SIG-M5 treated with dmso at 0.1 percent for 504 hours (cell line): ENCODE results near the gene LRIG1.

Source experiments
- DNase-seq: peaks from one replicate; lab custom pipeline; 2025; ENCODE audit not compliant: unreplicated experiment; lab: John Stamatoyannopoulos, UW

Gene LRIG1

DNA sequence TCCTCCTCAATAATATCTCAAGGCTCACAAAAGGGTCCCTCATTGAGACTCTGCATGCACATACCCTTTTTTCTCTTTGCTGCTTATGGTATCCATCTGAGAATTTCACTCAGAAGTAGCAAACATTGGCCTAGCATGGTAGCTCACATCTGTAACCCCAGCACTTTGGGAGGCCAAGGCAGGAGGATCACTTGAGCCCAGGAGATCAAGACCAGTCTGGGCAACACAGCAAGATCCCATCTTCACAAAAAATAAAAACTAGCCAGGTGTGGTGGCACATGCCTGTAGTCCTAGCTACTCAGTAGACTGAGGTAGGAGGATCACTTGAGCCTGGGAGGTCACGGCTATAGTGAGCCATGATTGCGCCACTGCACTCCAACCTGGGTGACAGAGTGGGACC, 11.7 kb downstream of the LRIG1 start:
- DNase-seq: no peak

DNA sequence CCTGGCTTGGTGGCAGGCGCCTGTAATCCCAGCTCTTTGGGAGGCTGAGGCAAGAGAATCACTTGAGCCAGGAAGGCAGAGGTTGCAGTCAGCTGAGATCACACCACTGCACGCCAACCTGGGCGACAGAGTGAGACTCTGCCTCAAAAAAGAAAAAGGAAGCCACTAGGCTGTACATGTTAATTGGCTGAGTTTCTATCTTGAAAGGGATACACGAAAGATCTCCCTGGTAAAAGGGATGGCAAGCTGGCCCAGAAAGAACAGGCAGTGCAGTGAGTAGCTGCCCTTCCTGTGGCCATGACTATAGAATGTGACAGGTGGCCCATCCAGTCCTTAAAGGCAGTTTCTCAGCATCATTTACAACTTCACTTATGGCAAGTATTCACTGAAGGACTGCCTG, 12.3 kb downstream of the LRIG1 start:
- no peak for DNase-seq

GRCh38 chr3:66487465-66487864, 13.4 kb downstream of the LRIG1 start:
- no peak for DNase-seq

GRCh38 chr3:66486646-66487045, 14.2 kb downstream of the LRIG1 start:
- DNase-seq: no peak

DNA sequence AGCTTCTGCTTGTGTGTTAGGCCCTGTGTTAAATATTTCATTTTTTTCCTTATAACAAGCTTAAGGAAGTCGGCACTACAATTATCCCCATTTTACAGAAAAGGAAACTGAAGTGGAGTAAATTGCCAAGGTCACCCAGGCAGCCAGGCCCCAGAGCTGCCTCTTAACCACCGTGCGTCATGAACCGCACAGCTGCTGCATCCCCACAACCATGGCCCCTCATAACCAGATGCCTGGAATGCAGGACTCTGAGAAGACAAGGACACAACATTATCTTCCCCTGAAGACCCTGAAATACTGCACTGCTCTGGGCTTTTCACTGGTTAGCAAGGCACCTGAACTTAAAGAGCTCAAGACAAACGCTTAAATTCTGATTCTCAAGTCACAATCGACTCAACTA, 14.6 kb downstream of the LRIG1 start:
- DNase-seq: no peak

DNA sequence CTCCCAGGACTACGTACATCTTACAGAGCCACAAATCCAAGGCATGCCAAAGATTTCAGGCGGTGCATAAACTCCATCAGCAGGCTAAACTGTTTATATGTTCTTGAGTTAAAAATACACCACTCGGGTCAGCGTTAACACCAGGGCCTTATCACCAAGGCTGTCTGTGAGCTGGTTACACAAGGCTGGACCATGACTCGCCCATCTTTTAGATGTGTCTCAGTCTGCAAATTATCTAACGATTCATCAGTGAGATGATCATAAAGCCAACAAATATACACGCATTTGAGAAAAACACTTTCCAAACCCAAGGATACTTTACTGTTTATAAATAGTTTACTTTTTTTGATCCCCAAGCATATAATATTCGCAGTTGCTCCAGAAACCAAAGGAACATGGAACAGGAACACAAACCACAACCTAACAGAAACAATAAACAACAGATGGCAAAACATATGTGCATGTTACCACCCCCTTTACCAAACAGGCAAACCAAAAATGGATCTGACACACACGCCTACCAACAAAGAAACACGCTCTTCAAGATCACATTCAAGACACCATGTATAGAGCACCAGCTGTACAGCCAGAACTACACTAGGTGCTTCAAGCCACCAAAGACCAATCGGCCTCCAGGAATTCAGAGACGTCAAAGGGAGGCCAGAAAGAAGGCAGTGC, 15.4 kb downstream of the LRIG1 start:
- DNase-seq: no peak

DNA sequence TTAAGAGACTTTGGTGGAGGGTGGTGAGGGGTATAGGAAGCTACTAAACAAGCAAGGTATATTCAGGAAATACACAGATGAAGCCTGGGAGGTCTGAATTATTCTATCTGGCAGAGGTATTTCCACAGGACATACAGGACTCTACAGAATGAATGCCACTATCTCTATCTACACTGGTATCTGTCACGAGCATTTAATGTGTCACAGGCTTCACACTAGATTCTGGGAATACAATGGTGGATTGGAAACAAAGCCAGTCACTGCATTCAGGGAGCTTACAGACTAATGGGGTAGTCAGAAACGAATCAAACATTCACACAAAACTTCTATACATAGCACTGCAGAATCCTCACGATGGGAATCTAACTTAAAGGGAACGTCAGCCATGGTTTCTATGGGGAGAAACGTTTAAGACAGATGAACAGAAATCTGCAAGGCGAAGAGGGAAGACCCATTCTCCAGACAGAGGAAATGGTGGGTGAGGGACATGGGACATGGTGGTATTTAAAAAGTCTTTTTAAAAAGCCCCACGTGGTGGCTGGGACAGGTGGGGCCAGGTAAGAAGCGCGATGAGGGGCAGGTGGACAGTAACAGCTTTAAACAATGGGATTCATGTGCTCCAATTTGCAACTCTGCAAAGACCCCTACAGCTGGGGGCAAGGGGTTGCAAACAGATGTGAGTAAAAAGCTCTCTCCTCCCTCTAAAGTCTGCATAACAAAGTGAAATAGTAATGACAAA, 16.5 kb downstream of the LRIG1 start:
- no peak for DNase-seq

- no peak for DNase-seq
Measured at GRCh38 chr3:66483409-66483906, 17.4 kb downstream of the LRIG1 start.

- DNase-seq: no peak
Measured at GRCh38 chr3:66483006-66483405, 17.8 kb downstream of the LRIG1 start.

GRCh38 chr3:66482018-66482404, 18.8 kb downstream of the LRIG1 start:
- DNase-seq: no peak

- no peak for DNase-seq
Measured at GRCh38 chr3:66481071-66482017, 19.5 kb downstream of the LRIG1 start.

DNA sequence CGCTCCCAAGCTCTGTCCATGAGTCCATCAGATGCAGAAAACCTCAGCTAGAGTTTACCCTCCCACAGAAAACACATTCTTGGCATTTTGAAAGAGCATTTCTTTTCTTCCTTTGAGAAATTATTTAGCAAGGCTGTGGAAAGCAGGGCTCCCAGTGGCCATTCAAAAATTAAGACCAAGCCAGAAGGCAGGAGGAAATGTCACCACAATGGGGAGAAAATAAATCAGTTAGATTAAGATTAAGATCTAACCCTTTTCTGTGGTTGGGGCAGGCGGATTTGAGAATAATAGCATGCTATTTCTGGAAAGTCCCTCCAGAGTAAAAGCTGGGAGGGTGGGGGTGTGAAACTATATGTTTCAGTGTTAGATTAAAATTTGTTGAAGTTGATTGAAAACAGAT, 20.2 kb downstream of the LRIG1 start:
- no peak for DNase-seq

- DNase-seq: no peak
Measured at GRCh38 chr3:66479532-66479947, 21.3 kb downstream of the LRIG1 start.

- no peak for DNase-seq
Measured at GRCh38 chr3:66478960-66479359, 21.9 kb downstream of the LRIG1 start.

DNA sequence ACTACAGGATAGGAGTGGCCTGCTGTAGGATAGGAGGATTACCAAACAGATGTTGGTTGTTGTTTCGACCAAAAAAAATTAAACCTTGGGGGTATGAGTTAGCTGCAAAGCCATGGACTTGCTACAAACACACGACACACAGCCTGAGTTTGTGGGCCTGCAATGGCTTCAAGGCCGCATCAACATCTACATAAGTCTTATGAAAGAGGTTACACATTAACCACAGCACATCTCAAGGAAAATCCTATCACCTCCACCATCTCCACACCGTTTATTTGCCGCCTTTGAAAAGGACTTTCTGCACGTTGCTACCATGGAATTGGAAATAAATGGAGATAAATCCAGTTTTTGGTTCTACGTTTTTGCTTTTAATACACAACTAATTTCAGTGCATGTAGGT, 23.0 kb downstream of the LRIG1 start:
- DNase-seq: no peak

DNA sequence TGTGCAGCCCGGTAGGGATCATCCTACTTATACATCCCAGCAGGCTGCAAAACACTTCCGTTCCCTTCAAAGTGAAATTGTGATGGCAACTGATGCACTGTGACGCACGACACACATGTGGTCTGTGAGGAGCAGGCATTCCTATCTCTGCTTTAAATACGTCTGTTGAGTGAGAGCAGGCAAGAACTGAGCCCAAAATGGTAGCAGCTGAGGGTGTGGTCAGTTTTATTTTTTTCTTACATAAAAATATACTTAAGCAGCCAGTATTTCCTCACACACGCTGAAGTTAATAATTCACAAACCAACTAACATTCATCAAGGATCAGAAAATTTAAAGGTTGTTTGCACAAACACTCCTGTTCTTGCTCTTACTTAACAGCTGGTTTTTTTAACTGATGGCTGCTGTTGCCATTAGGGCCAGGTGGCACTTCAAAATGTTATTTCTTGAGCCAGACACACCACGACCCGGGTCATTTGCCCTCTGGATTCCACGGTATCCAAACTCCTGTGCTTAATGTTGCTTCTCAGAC, 23.9 kb downstream of the LRIG1 start:
- no peak for DNase-seq

DNA sequence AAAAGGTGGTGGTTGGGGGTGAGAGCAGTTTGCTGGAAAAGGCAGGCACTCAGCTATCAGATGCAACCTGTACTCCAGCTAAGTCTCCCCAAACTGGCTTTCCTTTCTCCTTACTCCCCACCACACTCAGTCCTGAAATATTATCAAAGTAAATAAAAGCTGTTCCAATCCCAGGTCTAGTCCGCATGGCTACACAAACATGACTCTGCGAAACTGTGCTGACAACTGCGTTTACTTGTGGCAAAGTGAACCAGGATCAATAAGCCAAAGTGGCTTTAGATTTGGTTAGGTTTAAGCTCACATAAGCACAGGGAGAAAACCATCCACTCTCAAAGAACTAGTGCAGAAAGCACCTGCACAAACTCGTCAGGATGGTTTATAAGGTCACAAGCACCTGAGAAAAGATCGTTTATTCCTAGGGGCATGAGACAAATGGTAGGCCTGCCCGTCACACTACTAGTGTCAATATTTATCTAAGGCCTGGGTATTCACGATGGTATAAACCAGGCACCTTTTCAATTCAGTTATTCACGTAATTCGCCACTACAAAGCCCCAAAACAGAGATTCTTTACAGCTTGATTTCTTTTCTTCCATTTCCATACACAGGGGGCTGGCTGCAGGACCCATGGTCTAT, 25.3 kb downstream of the LRIG1 start:
- no peak for DNase-seq

DNA sequence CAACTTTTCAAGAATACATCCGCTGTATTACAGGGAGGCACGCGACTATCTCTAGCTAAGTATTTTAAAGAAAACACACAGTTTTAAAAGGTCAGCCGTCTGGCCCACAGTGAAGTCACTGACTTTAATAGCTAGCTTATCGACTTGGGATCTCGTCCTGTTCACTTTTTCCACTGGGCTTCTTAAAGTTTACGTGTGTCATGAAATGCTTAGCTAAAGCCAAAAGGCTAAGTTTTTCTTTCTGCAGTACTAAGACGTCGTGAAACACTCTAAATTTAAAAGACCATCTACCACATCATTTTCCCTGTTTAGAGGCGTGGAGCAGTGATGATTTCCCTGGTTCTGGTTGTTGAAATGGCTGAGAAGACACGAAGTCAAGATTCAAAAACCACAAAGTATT, 27.1 kb downstream of the LRIG1 start:
- no peak for DNase-seq

GRCh38 chr3:66473181-66473580, 27.6 kb downstream of the LRIG1 start:
- no peak for DNase-seq

GRCh38 chr3:66472313-66473134, 28.3 kb downstream of the LRIG1 start:
- no peak for DNase-seq
